Kidney (tissue), 14 donors: ENCODE results near the gene ATP8B2. TPM values are rescaled to one million over a fixed set of nuclear protein-coding genes. Genes with fewer than 3 reads are reported as not detected.

Experiments
- DNase-seq, 5 donors: peaks; one replicate each; pipeline ENCODE4 v3.0.0-alpha.2; 2013 to 2020
- FAIRE-seq: peaks from 2 replicates; lab custom pipeline; 2012; peaks lifted over from hg19 to GRCh38; lab: Jason Lieb, UNC
- H3K27ac ChIP-seq, 2 donors: one replicate each; pipeline ENCODE4 v1.7.0; 2013; ENCODE audit warnings: low read depth in 2 of 2, low read length in 2 of 2, inconsistent platforms in 1 of 2
- H3K27me3 ChIP-seq: one replicate; pipeline ENCODE4 v1.7.1; 2013; ENCODE audit warnings: low read length, inconsistent platforms; ENCODE audit not compliant: control insufficient read depth, insufficient read depth
- H3K36me3 ChIP-seq, 3 donors: one replicate each; pipeline versions ENCODE4 v1.7.0 to v1.7.1; 2013; ENCODE audit warnings: low read length in 3 of 3, control low read depth in 1 of 3, inconsistent platforms in 1 of 3; ENCODE audit not compliant: insufficient read depth in 3 of 3, control insufficient read depth in 2 of 3
- H3K4me1 ChIP-seq, 3 donors: one replicate each; pipeline versions ENCODE4 v1.7.0 to v1.7.1; 2013; ENCODE audit warnings: low read length in 3 of 3, inconsistent platforms in 1 of 3, low read depth in 1 of 3; ENCODE audit not compliant: control insufficient read depth in 2 of 3, insufficient read depth in 2 of 3
- H3K4me3 ChIP-seq, 3 donors: one replicate each; pipeline versions ENCODE4 v1.7.0 to v1.8.1; 2013; ENCODE audit warnings: low read length in 3 of 3, control low read depth in 1 of 3, inconsistent platforms in 1 of 3
- H3K9ac ChIP-seq, 3 donors: one replicate each; pipeline versions ENCODE4 v1.7.0 to v1.7.1; 2013; ENCODE audit warnings: low read length in 3 of 3, control low read depth in 1 of 3, inconsistent platforms in 1 of 3
- H3K9me3 ChIP-seq, 3 donors: one replicate each; pipeline versions ENCODE4 v1.7.0 to v1.7.1; 2013; ENCODE audit warnings: low read length in 3 of 3, control low read depth in 1 of 3, inconsistent platforms in 1 of 3; ENCODE audit not compliant: control insufficient read depth in 2 of 3, insufficient read depth in 1 of 3
- CTCF ChIP-seq: IDR thresholded peaks from 3 replicates; pipeline ENCODE4 v1.5.1; 2012; ENCODE audit warnings: mild to moderate bottlenecking, moderate library complexity, borderline replicate concordance; ENCODE audit not compliant: insufficient read depth; ENCODE audit errors: extremely low read depth
- intact Hi-C: fragments of 100-400 bp; cut with DNase I; formaldehyde crosslinking; loops from one replicate; pipeline ENCODE4 v1.11.1; 2022
- polyA plus RNA-seq: library from polyadenylated mRNA; stranded (reverse); fragments of 350-450 nt; fragmentation: Illumina TruSeq; extraction: RNeasy Lipid Tissue Mini Kit (QIAGEN cat#74804); gene quantifications from one replicate; pipeline ENCODE4 v1.2.3, GENCODE V29; 2014; ENCODE audit warnings: low read depth, low replicate concordance; ENCODE audit not compliant: insufficient read depth
- total RNA-seq: library from RNA; stranded (reverse); fragmentation: NEBNext Ultra II Directional; extraction: Animal tissue kit (Norgen Biotek cat#: 25700); gene quantifications from one replicate; pipeline ENCODE4 v1.2.1, GENCODE V29; 2021
- donor health status: control.
- donor health status: control.
- donor health status: control.
- donor health status: control.
- donor health status: control.
- donor health status: DM: yes; HTN: yes; CAD: no.
- donor health status: Normal renal cell carcinoma (clear cell type).

Gene ATP8B2
- total and polyA plus RNA-seq, 2 donors from 2014 or later = 6.2 to 40.9 TPM

- H3K27me3 ChIP-seq = no peaks in the 10 kb centered on the region
- H3K4me1 ChIP-seq = peaks cover 0 to 3% (median 0%) of the 10 kb centered on the region in 3 donors
- FAIRE-seq (no peak), DNase-seq (peak in 2 of 5 donors; percentile 27 to 29)
- H3K9ac ChIP-seq = no peak overlapping the region
- no peaks in the 10 kb centered on the region for H3K9me3 ChIP-seq
- H3K36me3 ChIP-seq = no peaks in the 10 kb centered on the region
- peak overlapping the region in 1 of 2 donors; percentile 9 for H3K27ac ChIP-seq
- TF ChIP-seq CTCF = no peak
- peak overlapping the region in 1 of 3 donors; percentile 13 for H3K4me3 ChIP-seq
- intact Hi-C loops = no loop called here
These were observed 61.5 kb downstream of the ATP8B2 start for GRCh38 chr1:154386643-154387352.

GRCh38 chr1:154391086-154391770, 65.9 kb downstream of the ATP8B2 start:
- TF ChIP-seq CTCF = no peak
- Histone ChIP-seq H3K4me1 (peaks cover 0 to 3% (median 0%) of the 10 kb centered on the region in 3 donors), H3K9me3 (no peaks in the 10 kb centered on the region), H3K9ac (no peak overlapping the region), H3K27me3 (no peaks in the 10 kb centered on the region), H3K36me3 (no peaks in the 10 kb centered on the region), H3K27ac (no peak overlapping the region), H3K4me3 (no peak overlapping the region)
- DNase-seq (peak in 1 of 5 donors; percentile 10), FAIRE-seq (no peak)
- intact Hi-C loops = no loop called here

GRCh38 chr1:154398141-154398540, 72.8 kb downstream of the ATP8B2 start:
- Histone ChIP-seq H3K27me3 (no peaks in the 10 kb centered on the region), H3K27ac (no peak overlapping the region), H3K9me3 (no peaks in the 10 kb centered on the region), H3K36me3 (no peaks in the 10 kb centered on the region), H3K4me1 (no peaks in the 10 kb centered on the region), H3K9ac (no peak overlapping the region), H3K4me3 (no peak overlapping the region)
- intact Hi-C loops = no loop called here
- FAIRE-seq = no peak
- DNase-seq = no peak
- no peak for TF ChIP-seq CTCF
